Measurements from ENCODE around the gene CMTR1.

CMTR1 gene

DNA sequence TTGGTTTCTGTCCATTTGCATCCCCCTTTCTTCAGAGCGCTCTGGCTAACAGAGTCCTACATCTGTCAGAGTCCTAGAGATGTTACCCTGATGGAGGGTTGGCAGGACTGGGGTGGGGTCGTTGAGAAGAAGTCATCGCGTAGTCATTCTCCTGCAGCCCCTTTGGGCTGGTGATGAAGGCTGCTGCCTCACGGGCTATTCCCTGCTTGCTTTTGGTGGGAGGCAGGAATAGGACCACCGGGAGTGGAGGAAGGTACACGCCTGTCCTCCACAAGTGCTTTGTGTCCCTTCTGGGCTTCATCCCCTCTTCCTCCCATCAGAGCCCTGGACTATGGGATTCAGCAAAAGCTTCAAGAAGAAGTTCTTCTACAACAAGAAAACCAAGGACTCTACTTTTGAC, 45.8 kb downstream of the CMTR1 start:
- H3K27ac ChIP-seq: no peak overlapping the region
- TF ChIP-seq ZFX (IDR thresholded peaks at IDR 0.05): no peak
- TF ChIP-seq, protein P1, sequence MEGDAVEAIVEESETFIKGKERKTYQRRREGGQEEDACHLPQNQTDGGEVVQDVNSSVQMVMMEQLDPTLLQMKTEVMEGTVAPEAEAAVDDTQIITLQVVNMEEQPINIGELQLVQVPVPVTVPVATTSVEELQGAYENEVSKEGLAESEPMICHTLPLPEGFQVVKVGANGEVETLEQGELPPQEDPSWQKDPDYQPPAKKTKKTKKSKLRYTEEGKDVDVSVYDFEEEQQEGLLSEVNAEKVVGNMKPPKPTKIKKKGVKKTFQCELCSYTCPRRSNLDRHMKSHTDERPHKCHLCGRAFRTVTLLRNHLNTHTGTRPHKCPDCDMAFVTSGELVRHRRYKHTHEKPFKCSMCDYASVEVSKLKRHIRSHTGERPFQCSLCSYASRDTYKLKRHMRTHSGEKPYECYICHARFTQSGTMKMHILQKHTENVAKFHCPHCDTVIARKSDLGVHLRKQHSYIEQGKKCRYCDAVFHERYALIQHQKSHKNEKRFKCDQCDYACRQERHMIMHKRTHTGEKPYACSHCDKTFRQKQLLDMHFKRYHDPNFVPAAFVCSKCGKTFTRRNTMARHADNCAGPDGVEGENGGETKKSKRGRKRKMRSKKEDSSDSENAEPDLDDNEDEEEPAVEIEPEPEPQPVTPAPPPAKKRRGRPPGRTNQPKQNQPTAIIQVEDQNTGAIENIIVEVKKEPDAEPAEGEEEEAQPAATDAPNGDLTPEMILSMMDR (conservative IDR thresholded peaks at IDR 0.05): no peak

DNA sequence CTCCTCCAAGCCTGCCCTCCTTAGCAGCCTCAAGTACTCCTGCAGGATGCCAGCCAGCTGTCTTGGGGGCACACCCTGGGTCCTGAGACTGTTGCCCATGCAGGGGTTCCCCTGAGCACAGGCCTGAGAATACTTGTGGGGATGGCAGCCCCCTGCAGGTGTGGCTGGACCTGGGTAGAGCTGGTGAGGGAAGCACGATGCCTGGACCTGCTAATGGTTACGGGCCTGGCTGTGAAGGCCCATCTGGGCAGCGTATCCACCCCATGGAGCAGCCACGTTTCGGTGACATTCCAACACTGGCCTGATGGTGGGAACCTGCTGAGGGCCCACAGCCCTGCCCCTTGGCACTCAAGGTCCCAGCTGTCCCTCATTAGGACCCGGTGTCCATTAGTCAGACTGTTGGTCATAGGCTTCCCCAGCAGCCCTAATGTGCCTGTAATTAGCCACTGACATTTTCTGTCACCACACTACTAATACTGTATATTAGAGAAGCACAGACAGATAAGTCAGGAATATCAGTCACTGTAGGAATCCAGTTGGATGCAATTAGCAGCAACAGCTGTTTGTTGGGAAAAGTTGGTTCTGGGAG, 46.3 kb downstream of the CMTR1 start:
- no peak overlapping the region for H3K27ac ChIP-seq
- TF ChIP-seq, protein P1 (conservative IDR thresholded peaks at IDR 0.05): no peak
- no peak for TF ChIP-seq ZFX (IDR thresholded peaks at IDR 0.05)

DNA sequence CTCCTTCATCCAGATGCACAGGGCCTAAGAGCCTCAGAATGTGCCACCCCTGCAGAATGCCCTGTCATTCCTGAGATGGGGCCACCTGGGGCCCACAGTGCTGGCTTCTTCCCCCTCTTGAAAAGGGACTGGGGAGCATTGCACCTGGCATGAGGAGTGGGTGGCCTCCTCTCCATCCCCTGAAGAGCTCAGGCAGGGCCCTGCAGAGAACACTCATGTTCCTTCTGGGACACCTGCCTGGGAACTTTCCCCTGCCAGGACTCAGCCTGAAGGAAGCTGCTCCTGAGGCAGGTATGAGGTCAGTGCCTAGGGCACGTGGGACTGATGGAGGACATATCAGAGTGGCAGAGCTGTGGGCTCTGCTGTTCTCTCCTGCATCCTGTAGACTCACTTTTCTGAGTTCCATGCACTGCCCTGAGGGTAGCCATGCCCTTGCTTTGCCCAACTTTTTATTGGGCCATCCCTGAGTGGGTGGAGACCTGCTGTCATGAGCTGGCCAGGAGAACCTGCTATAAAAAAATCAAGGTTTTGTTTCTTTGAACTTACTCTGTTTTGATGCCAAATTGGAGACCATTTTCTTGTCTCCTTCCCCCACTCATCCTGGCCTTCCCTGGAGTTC, 47.2 kb downstream of the CMTR1 start:
- TF ChIP-seq ZFX (IDR thresholded peaks at IDR 0.05): no peak
- TF ChIP-seq, protein P1 (conservative IDR thresholded peaks at IDR 0.05): no peak
- no peak overlapping the region for H3K27ac ChIP-seq

DNA sequence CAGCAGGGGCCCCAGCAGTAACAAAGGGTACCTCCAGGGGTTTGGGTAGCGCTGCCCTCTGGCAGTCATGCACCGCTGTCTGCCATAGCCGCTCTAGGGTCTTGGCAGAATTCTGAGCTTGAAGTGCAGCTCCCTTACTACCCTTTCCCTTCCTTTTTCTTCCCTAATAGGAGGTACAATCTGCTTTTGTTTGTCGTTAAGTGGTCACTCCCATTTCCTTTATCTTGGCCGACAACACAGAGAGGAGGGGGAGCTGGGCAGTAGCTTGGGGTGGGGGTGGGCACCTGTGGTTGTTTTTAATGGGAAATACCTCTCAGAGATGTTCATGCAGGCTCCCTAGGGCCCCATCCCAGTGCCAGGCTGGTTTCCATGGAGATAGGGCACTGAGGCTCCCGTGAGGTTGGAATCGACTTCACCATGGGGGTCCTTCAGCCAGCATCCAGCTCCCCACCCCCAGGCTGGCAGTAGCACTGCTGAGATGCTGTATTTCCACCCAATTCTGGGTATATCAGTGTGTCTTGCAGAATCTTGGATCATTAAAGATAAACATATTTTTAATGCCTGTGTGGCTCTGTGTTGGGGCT, 48.0 kb downstream of the CMTR1 start:
- no peak overlapping the region for H3K27ac ChIP-seq
- no peak for TF ChIP-seq ZFX (IDR thresholded peaks at IDR 0.05)
- TF ChIP-seq, protein P1 (conservative IDR thresholded peaks at IDR 0.05): no peak

DNA sequence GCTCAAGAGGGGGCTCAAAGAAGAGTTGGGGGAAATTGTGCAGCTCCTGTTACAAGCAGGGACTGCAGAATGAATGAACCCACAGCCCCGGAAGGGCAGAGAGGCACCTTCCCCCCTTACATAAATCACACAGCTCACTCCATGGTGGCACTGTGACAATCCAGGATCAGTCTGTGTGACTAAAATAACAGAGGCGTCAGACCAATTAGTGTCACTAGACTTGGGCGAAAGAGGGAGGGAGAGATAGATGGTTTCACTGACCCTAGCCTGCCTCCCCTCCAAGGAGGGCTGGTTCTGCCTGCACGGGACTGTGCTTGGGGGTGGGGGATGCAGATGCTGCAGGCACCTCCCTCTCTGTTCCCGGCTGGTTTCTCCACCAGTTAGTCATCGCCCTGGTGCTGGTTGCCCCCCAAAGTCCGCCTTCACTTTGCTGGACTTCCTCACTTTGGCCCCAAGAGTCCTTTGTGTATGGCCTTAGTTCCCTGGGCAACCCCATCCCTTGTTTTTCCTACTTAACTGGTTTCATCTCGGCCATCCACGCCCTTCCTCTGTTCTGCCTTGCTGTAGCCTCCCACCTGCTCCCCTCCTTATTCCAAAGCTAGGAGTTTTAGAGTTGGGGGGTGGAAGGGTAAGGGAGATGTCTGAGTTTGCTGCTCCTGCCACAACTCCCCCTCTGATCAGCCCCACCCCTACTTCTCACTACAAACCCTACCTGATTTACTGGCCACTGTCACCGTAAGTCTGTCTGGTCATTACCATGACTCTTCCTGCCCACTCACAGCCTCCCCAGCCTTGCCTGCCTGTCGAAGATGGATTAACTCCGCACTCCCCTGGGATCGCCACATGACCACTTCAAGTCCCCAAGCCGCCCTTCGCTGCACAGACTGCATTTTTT, 48.9 kb downstream of the CMTR1 start:
- H3K27ac ChIP-seq: no peak overlapping the region
- TF ChIP-seq, protein P1 (conservative IDR thresholded peaks at IDR 0.05): no peak
- TF ChIP-seq ZFX (IDR thresholded peaks at IDR 0.05): no peak

DNA sequence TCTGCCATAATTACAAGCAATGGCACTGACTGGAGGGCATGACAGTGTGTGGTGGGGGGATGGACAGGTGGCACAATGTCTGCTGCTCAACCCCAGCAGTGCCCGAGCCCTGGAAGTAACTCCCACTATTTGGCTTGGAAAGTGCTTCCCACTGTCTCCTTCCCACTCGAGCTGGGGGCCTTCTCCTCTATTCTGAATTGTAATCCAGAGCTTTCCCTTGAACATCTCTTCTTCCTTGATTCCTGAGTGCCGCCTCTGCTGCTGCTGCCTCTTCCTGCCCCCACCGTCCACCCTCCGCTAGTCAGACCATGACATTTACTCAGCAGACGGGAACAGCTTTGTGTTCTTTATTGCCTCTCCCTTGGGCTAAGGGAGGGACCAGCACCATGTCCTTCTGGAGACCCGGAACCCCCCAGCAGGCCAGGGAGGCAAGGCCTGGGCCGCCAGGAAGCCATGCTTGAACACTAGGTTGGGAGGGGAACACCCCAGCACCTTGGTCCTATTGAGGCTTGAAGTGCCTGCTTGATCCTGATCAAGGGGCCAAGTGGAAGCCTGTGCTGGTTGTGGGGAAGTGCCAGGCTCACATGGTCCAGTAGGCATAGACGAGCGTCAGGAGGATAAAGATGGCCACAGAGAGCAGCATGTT, 49.7 kb downstream of the CMTR1 start:
- H3K27ac ChIP-seq: no peak overlapping the region
- TF ChIP-seq, protein P1 (conservative IDR thresholded peaks at IDR 0.05): no peak
